Thyroid gland (tissue), 4 donors: ENCODE results near the gene STAMBP. TPM values are rescaled to one million over a fixed set of nuclear protein-coding genes. Genes with fewer than 3 reads are reported as not detected.

Experiments used
- DNase-seq, 2 donors: peaks; one replicate each; pipeline ENCODE4 v3.0.0-alpha.2; 2019
- H3K27ac ChIP-seq, 3 donors: fragments of 200-600 bp; sonication (generic); 1 replicate in 2 of 3; 2 replicates in 1 of 3; pipeline ENCODE4 v1.5.1; 2016 to 2019; ENCODE audit warnings: mild to moderate bottlenecking in 1 of 3, moderate library complexity in 1 of 3
- H3K27me3 ChIP-seq: fragments of 200-600 bp; sonication (generic); one replicate; pipeline ENCODE4 v1.5.1; 2019
- H3K36me3 ChIP-seq, 2 donors: fragments of 200-600 bp; sonication (generic); one replicate each; pipeline ENCODE4 v1.5.1; 2016 to 2019
- H3K4me1 ChIP-seq, 2 donors: fragments of 200-600 bp; sonication (generic); one replicate each; pipeline ENCODE4 v1.5.1; 2017 to 2019
- H3K4me3 ChIP-seq, 3 donors: fragments of 200-600 bp; sonication (generic); replicated peaks in 1 of 3; 1 replicate in 2 of 3; 2 replicates in 1 of 3; pipeline ENCODE4 v1.5.1; 2016; ENCODE audit warnings: mild to moderate bottlenecking in 1 of 3
- H3K9me3 ChIP-seq: fragments of 200-600 bp; sonication (generic); one replicate; pipeline ENCODE4 v1.5.1; 2017
- CTCF ChIP-seq, 6 experiments: fragments of 200-600 bp in 3 of 6; fragments of 450-650 bp in 3 of 6; sonication (generic) in 3 of 6; IDR thresholded peaks; one replicate each; pipeline ENCODE4 v1.5.1; 2016 to 2019; ENCODE audit warnings: antibody characterized with exemption in 6 of 6, mild to moderate bottlenecking in 2 of 6, inconsistent platforms in 1 of 6, moderate library complexity in 1 of 6
- POLR2A ChIP-seq, 2 donors: fragments of 450-650 bp; IDR thresholded peaks; one replicate each; pipeline ENCODE4 v1.6.1; 2017; ENCODE audit warnings: antibody characterized with exemption in 2 of 2, mild to moderate bottlenecking in 2 of 2, moderate library complexity in 1 of 2
- WGBS, 2 donors: methylation state at CpG; one replicate each; pipeline ENCODE4 v1.1.5; 2017; 5-methylcytosine and 5-hydroxymethylcytosine counted together
- intact Hi-C: fragments of 100-400 bp; cut with DNase I; formaldehyde crosslinking; loops from one replicate; pipeline ENCODE4 v1.15.1; 2023
- total RNA-seq, 4 donors: library from RNA; depleted of rRNA; stranded (reverse); fragments of >200 nt; gene quantifications; one replicate each; pipeline ENCODE4 v1.2.3, GENCODE V29; 2016

STAMBP gene
- total RNA-seq, 4 donors from 2014 or later, result 31.9 to 45.2 (median 36.6) TPM

- peaks cover 10% of the 10 kb centered on the region in 2 donors for H3K4me1 ChIP-seq
- no peaks in the 10 kb centered on the region for H3K27me3 ChIP-seq
- WGBS, 2 donors, result 90 to 91% methylated on average over 8 of the region's 8 CpGs
- no peak for TF ChIP-seq POLR2A (IDR thresholded peaks at IDR 0.05)
- no peaks in the 10 kb centered on the region for H3K36me3 ChIP-seq
- intact Hi-C loops, result no loop called here
- DNase-seq, result no peak
- no peak overlapping the region for H3K27ac ChIP-seq
- no peak overlapping the region for H3K4me3 ChIP-seq
- H3K9me3 ChIP-seq, result no peaks in the 10 kb centered on the region
Measured at GRCh38 chr2:73911548-73912208, 82.9 kb downstream of the STAMBP start.

- no peak for DNase-seq
- Histone ChIP-seq H3K4me3 (no peak overlapping the region), H3K9me3 (no peaks in the 10 kb centered on the region), H3K27me3 (no peaks in the 10 kb centered on the region), H3K4me1 (peaks cover 6 to 9% of the 10 kb centered on the region in 2 donors), H3K27ac (no peak overlapping the region), H3K36me3 (no peaks in the 10 kb centered on the region)
- intact Hi-C loops, result no loop called here
- no peak for TF ChIP-seq POLR2A (IDR thresholded peaks at IDR 0.05)
- no peak for TF ChIP-seq CTCF (IDR thresholded peaks at IDR 0.05)
- 89 to 95% methylated on average over 7 to 8 of the region's 8 CpGs for WGBS, 2 donors
Measured at GRCh38 chr2:73913414-73914054, 84.8 kb downstream of the STAMBP start.

GRCh38 chr2:73914667-73915066 is 85.9 kb downstream of the STAMBP start:
- 86 to 89% methylated on average over 4 of the region's 4 CpGs for WGBS, 2 donors
- no peaks in the 10 kb centered on the region for H3K36me3 ChIP-seq
- intact Hi-C loops, result no loop called here
- no peaks in the 10 kb centered on the region for H3K27me3 ChIP-seq
- H3K27ac ChIP-seq, result no peak overlapping the region
- no peaks in the 10 kb centered on the region for H3K9me3 ChIP-seq
- DNase-seq, result no peak
- H3K4me1 ChIP-seq, result no peaks in the 10 kb centered on the region
- TF ChIP-seq POLR2A (IDR thresholded peaks at IDR 0.05) (no peak), CTCF (IDR thresholded peaks at IDR 0.05) (no peak)
- no peak overlapping the region for H3K4me3 ChIP-seq

- no peaks in the 10 kb centered on the region for H3K9me3 ChIP-seq
- no peak for TF ChIP-seq CTCF (IDR thresholded peaks at IDR 0.05)
- no peak for TF ChIP-seq POLR2A (IDR thresholded peaks at IDR 0.05)
- no peak overlapping the region for H3K27ac ChIP-seq
- no peak for DNase-seq
- H3K27me3 ChIP-seq, result no peaks in the 10 kb centered on the region
- intact Hi-C loops, result no loop called here
- no peak overlapping the region for H3K4me3 ChIP-seq
- no peaks in the 10 kb centered on the region for H3K4me1 ChIP-seq
- no peaks in the 10 kb centered on the region for H3K36me3 ChIP-seq
- WGBS, 2 donors, result 91 to 92% methylated on average over 5 of the region's 5 CpGs
Measured at GRCh38 chr2:73915437-73915993, 86.8 kb downstream of the STAMBP start.

GRCh38 chr2:73916666-73917065 is 87.9 kb downstream of the STAMBP start:
- intact Hi-C loops, result no loop called here
- 38 to 44% methylated on average over 2 of the region's 2 CpGs for WGBS, 2 donors
- H3K9me3 ChIP-seq, result no peaks in the 10 kb centered on the region
- no peak for TF ChIP-seq CTCF (IDR thresholded peaks at IDR 0.05)
- no peak for TF ChIP-seq POLR2A (IDR thresholded peaks at IDR 0.05)
- no peak overlapping the region for H3K4me3 ChIP-seq
- no peak overlapping the region for H3K27ac ChIP-seq
- no peaks in the 10 kb centered on the region for H3K27me3 ChIP-seq
- no peaks in the 10 kb centered on the region for H3K36me3 ChIP-seq
- H3K4me1 ChIP-seq, result no peaks in the 10 kb centered on the region
- no peak for DNase-seq
